Prostate gland (tissue), 2 donors: ENCODE results near the gene NOP56. TPM values are rescaled to one million over a fixed set of nuclear protein-coding genes. Genes with fewer than 3 reads are reported as not detected.
"Not testable (repeated sequence)": the region's sequence is repeated elsewhere in the genome, so short reads cannot be mapped to it uniquely, and the experiment has no call there.

ENCODE experiments used
- DNase-seq: peaks from one replicate; pipeline ENCODE4 v3.0.0-alpha.2; 2019; ENCODE audit warnings: low spot score
- H3K27ac ChIP-seq, 2 donors: fragments of 200-600 bp; sonication (generic); 2 replicates each; pipeline ENCODE4 v1.5.1; 2017 to 2019
- H3K27me3 ChIP-seq: fragments of 200-600 bp; sonication (generic); replicated peaks from 2 replicates; pipeline ENCODE4 v1.5.1; 2019; ENCODE audit not compliant: insufficient read depth
- H3K36me3 ChIP-seq, 2 donors: fragments of 200-600 bp; sonication (generic); 1 replicate in 1 of 2; 2 replicates in 1 of 2; pipeline versions ENCODE4 v1.5.1 to v1.8.1; 2017 to 2019
- H3K4me1 ChIP-seq: fragments of 200-600 bp; sonication (generic); replicated peaks from 2 replicates; pipeline ENCODE4 v1.5.1; 2019
- H3K4me3 ChIP-seq, 2 donors: fragments of 200-600 bp; sonication (generic); 2 replicates each; pipeline ENCODE4 v1.5.1; 2017 to 2019
- H3K9me3 ChIP-seq: fragments of 200-600 bp; sonication (generic); 2 replicates; pipeline ENCODE4 v1.5.1; 2017
- POLR2A ChIP-seq: fragments of 450-650 bp; IDR thresholded peaks from one replicate; pipeline ENCODE4 v1.6.1; 2016; ENCODE audit warnings: antibody characterized with exemption, mild to moderate bottlenecking
- POLR2AphosphoS5 ChIP-seq: sonication (generic); formaldehyde crosslinking; IDR thresholded peaks from one replicate; pipeline ENCODE4 v1.6.1; 2017; ENCODE audit warnings: antibody characterized with exemption
- WGBS: methylation state at CpG from one replicate; pipeline ENCODE4 v1.1.5; 2018; 5-methylcytosine and 5-hydroxymethylcytosine counted together
- intact Hi-C: fragments of 100-400 bp; cut with DNase I; formaldehyde crosslinking; loops from one replicate; pipeline ENCODE4 v1.14.2; 2022
- total RNA-seq, 2 donors: library from RNA; depleted of rRNA; stranded (reverse); fragments of >200 nt; gene quantifications; one replicate each; pipeline ENCODE4 v1.1.0, GENCODE V29; 2016
- TF ChIP-seq, protein P1 (sequence below), 4 experiments: fragments of 200-600 bp in 2 of 4; fragments of 450-650 bp in 2 of 4; sonication (generic) in 2 of 4; IDR thresholded peaks; 1 replicate in 3 of 4; 2 replicates in 1 of 4; pipeline ENCODE4 v1.5.1; 2016 to 2019; ENCODE audit warnings: antibody characterized with exemption in 4 of 4, mild to moderate bottlenecking in 2 of 4, moderate library complexity in 2 of 4

The NOP56 gene
- total RNA-seq, 2 donors from 2014 or later = 50.8 to 108 TPM

DNA sequence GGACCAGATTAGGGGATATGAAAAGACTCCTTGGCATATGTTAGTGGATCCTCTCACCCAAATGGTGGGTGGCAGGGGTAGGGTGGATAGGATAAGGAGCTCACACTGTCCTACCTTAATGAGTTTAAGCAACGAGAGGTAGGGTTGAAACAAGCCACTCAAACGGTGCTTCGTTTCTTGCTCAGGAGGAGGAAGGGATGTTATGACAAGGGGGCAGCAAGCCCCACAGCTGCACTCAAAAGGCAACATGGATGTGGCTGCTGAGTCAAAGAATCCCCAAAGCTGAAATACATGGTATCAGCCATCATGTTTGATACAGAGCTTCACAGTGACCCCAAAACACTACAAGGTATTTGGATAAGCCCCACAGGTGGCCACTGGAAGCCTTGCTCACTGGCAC lies 20.0 kb downstream of the NOP56 start:
- intact Hi-C loops = no loop called here
- WGBS = 69% methylated on average over 3 of the region's 3 CpGs
- no peaks in the 10 kb centered on the region for H3K4me1 ChIP-seq

DNA sequence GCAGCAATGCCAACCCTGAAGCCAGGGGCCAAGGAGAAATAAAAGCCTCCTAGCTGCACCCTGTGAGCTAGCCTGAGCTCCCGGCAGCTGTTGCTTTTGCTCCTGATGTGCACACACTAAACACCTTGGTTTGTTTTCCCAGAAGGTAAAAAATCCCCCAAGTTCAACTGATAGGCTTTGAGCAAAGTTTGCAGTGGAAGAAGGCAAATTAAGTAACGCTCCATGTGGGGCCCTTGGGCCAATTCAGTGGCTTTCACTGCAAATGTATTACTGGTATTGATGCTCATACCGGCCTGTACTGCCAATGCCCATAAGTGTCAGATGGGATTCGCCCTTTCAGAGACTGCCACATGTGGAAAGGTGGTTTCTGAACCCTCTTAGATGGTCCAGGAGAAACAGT lies 21.0 kb downstream of the NOP56 start:
- intact Hi-C loops = no loop called here
- 89% methylated on average over 4 of the region's 4 CpGs for WGBS
- DNase-seq = no peak

More for the DNA sequence above, 20.0 kb downstream of the NOP56 start:
- no peaks in the 10 kb centered on the region for H3K36me3 ChIP-seq
- no peak for TF ChIP-seq POLR2A
- TF ChIP-seq POLR2AphosphoS5 = no peak
- TF ChIP-seq, protein P1, sequence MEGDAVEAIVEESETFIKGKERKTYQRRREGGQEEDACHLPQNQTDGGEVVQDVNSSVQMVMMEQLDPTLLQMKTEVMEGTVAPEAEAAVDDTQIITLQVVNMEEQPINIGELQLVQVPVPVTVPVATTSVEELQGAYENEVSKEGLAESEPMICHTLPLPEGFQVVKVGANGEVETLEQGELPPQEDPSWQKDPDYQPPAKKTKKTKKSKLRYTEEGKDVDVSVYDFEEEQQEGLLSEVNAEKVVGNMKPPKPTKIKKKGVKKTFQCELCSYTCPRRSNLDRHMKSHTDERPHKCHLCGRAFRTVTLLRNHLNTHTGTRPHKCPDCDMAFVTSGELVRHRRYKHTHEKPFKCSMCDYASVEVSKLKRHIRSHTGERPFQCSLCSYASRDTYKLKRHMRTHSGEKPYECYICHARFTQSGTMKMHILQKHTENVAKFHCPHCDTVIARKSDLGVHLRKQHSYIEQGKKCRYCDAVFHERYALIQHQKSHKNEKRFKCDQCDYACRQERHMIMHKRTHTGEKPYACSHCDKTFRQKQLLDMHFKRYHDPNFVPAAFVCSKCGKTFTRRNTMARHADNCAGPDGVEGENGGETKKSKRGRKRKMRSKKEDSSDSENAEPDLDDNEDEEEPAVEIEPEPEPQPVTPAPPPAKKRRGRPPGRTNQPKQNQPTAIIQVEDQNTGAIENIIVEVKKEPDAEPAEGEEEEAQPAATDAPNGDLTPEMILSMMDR (IDR thresholded peaks at IDR 0.05) = no peak
- no peak overlapping the region for H3K27ac ChIP-seq
- H3K4me3 ChIP-seq = no peak overlapping the region
- H3K27me3 ChIP-seq = no peaks in the 10 kb centered on the region
- H3K9me3 ChIP-seq = no peaks in the 10 kb centered on the region
- no peak for DNase-seq

DNA sequence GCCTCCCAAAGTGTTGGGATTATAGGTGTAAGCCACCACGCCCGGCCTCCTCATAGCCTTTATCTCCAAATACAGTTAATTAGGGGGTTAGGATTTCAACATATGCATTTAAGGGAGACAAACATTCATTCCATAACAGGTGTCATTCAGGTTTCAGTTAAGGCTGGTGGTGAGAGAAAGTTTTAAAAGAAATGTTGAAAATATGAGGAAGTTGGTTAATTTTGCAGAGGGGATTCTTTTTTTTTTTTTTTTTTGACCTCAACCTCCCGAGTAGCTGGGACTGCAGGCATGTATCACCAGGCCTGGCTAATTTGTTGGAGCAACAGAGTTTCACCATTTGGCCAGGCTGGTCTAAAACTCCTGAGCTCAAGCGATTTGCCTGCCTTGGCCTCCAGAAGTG lies 27.6 kb downstream of the NOP56 start:
- no peak for DNase-seq
- no peaks in the 10 kb centered on the region for H3K36me3 ChIP-seq

More for the DNA sequence above, 21.0 kb downstream of the NOP56 start:
- no peaks in the 10 kb centered on the region for H3K9me3 ChIP-seq
- no peaks in the 10 kb centered on the region for H3K36me3 ChIP-seq
- H3K27me3 ChIP-seq = no peaks in the 10 kb centered on the region
- no peak overlapping the region for H3K27ac ChIP-seq
- no peak for TF ChIP-seq POLR2AphosphoS5
- TF ChIP-seq, protein P1 (IDR thresholded peaks at IDR 0.05) = no peak
- no peak for TF ChIP-seq POLR2A
- no peak overlapping the region for H3K4me3 ChIP-seq
- H3K4me1 ChIP-seq = no peaks in the 10 kb centered on the region

DNA sequence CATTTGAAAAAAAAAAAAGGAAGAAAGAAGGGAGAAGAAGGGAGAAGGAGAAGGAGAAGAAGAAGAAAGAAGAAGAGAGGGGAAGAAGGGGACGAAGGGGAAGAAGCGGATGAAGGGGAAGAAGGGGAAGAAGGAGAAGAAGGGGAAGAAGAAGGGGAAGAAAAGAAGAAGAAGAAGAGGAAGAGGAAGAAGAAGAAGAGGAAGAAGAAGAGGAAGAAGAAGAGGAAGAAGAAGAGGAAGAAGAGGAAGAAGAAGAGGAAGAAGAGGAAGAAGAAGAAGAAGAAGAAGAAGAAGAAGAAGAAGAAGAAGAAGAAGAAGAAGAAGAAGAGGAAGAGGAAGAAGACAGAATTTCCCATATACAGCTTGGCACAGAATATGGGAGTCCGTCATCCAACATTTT lies 29.6 kb downstream of the NOP56 start:
- H3K27ac ChIP-seq, H3K4me3 ChIP-seq, H3K27me3 ChIP-seq, DNase-seq, H3K9me3 ChIP-seq, intact Hi-C loops, H3K4me1 ChIP-seq, H3K36me3 ChIP-seq: not testable (repeated sequence)
- WGBS = 86% methylated on average over 3 of the region's 3 CpGs

More for the DNA sequence above, 27.6 kb downstream of the NOP56 start:
- WGBS = 82% methylated on average over 4 of the region's 4 CpGs
- no peaks in the 10 kb centered on the region for H3K9me3 ChIP-seq
- no peak for TF ChIP-seq POLR2A
- no peak for TF ChIP-seq POLR2AphosphoS5
- TF ChIP-seq, protein P1 (IDR thresholded peaks at IDR 0.05) = no peak
- H3K27ac ChIP-seq = no peak overlapping the region
- H3K4me3 ChIP-seq = no peak overlapping the region
- H3K27me3 ChIP-seq = no peaks in the 10 kb centered on the region
- H3K4me1 ChIP-seq = no peaks in the 10 kb centered on the region
- intact Hi-C loops = no loop called here

DNA sequence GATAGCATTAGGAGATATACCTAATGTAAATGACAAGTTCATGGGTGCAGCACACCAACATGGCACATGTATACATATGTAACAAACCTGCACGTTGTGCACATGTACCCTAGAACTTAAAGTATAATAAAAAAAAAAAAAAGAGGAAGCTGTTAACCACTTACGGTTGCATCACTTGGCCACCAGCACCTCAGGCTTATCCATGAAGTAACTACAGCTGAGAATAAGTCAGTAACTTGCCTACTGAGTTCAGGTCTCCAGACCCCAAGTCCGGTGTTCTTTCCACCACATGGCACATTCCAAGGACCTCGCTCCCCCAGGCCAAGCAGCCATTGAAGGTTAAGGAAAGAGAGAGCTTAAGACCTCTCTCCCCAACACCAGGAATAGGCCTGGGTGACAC lies 32.4 kb downstream of the NOP56 start:
- H3K4me3 ChIP-seq, DNase-seq, H3K9me3 ChIP-seq, H3K36me3 ChIP-seq, intact Hi-C loops, H3K27me3 ChIP-seq, H3K27ac ChIP-seq, H3K4me1 ChIP-seq: not testable (repeated sequence)
- 81% methylated on average over 4 of the region's 4 CpGs for WGBS

DNA sequence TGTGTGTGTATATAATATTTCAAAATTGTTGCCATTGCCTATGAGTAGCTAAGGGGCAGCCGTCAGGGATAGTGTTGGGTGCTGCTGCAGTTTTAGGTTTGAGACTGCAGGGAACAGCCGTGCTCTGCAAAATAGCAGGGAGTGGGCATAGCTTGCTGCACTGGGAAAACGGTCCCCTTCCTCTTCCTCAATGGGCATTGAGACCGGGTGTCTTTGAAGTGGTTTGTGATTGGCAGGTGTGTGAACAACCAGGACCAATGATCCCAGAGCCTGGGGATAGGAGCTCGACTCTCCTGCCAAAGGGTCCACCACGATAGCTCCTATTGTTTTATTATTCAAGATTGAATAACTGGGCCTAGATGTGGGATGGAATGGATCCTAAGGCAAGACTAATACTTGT lies 35.1 kb downstream of the NOP56 start:
- Histone ChIP-seq H3K4me3 (no peak overlapping the region), H3K4me1 (peaks cover 7% of the 10 kb centered on the region), H3K9me3 (no peaks in the 10 kb centered on the region), H3K27ac (no peak overlapping the region), H3K27me3 (no peaks in the 10 kb centered on the region), H3K36me3 (no peaks in the 10 kb centered on the region)
- TF ChIP-seq POLR2AphosphoS5 = no peak
- no peak for TF ChIP-seq POLR2A
- TF ChIP-seq, protein P1 (IDR thresholded peaks at IDR 0.05) = no peak
- intact Hi-C loops = no loop called here
- no peak for DNase-seq
- 57% methylated on average over 6 of the region's 6 CpGs for WGBS
